ENCODE results near the gene KIAA1549. TPM values are rescaled to one million over a fixed set of nuclear protein-coding genes. Genes with fewer than 3 reads are reported as not detected.

KIAA1549 gene
- polyA plus RNA-seq, 2 of the 4 experiments (the other 2 are of a cell fraction), result 4.1 to 4.7 TPM

- ATAC-seq (no peak), DNase-seq (ENCODE audit: low read depth in 1 of 2, low spot score in 1 of 2) (no peak), FAIRE-seq (no peak)
- no peak for TF ChIP-seq CBX2 (IDR thresholded peaks at IDR 0.05; ENCODE audit: borderline replicate concordance, low read depth)
- TF ChIP-seq SREBF2 (IDR thresholded peaks at IDR 0.05), result no peak
- TF ChIP-seq CHD2 (IDR thresholded peaks at IDR 0.05; ENCODE audit: low read length, partially characterized antibody), result no peak
- TF ChIP-seq CBX8 (IDR thresholded peaks at IDR 0.05), result no peak
- no peak for TF ChIP-seq USF2 (IDR thresholded peaks at IDR 0.05)
- Histone ChIP-seq H3K9me3 (no peaks in the 10 kb centered on the region), H3K4me3 (no peak overlapping the region), H3K4me2 (no peak overlapping the region), H3K27ac (no peak overlapping the region), H3K4me1 (peaks cover 7% of the 10 kb centered on the region; the same call in 1 of the 3 replicates)
- WGBS (ENCODE audit: missing lambda C conversion rate), result 88% methylated on average over 4 of the region's 4 CpGs
- POLR2A ChIA-PET, result no interaction called here
- CTCF ChIA-PET, result interaction anchor here (1.2 to 1.4 kb wide), 2 partner anchors 9 to 11 kb away, joined by 3 to 4 read pairs; no protein-coding TSS in a partner anchor
Observed at GRCh38 chr7:138967159-138967558, 14.0 kb downstream of the KIAA1549 start.

- no peak for FAIRE-seq
- POLR2A ChIA-PET, result no interaction called here
- DNase-seq (ENCODE audit: low read depth in 1 of 2, low spot score in 1 of 2), result no peak
- CTCF ChIA-PET, result no interaction called here
- Histone ChIP-seq H3K9me3 (no peaks in the 10 kb centered on the region), H3K4me2 (no peak overlapping the region), H3K27ac (no peak overlapping the region), H3K4me3 (no peak overlapping the region), H3K4me1 (peaks cover 22% of the 10 kb centered on the region)
- WGBS (ENCODE audit: missing lambda C conversion rate), result 91% methylated on average over 15 of the region's 15 CpGs
- no peak for TF ChIP-seq POLR2AphosphoS2 (conservative IDR thresholded peaks at IDR 0.05; ENCODE audit: low read length)
- no peak for TF ChIP-seq EHMT2 (IDR thresholded peaks at IDR 0.05; ENCODE audit: low read depth)
- no peak for TF ChIP-seq GATA3 (IDR thresholded peaks at IDR 0.05; ENCODE audit: borderline replicate concordance)
- TF ChIP-seq ELK1 (IDR thresholded peaks at IDR 0.05; ENCODE audit: low read depth, low read length), result no peak
- no peak for TF ChIP-seq EHF (CRISPR knock-in tag; IDR thresholded peaks at IDR 0.05)
- TF ChIP-seq RCOR1 (IDR thresholded peaks at IDR 0.05; ENCODE audit: low read depth, low read length), result no peak
- no peak for TF ChIP-seq CBX8 (IDR thresholded peaks at IDR 0.05)
- no peak for TF ChIP-seq E2F6 (IDR thresholded peaks at IDR 0.05; ENCODE audit: borderline replicate concordance, low read depth)
- ATAC-seq, result no peak
Observed at GRCh38 chr7:138964624-138965436, 16.4 kb downstream of the KIAA1549 start.

- Histone ChIP-seq H3K4me2 (no peak overlapping the region), H3K4me1 (peaks cover 22% of the 10 kb centered on the region), H3K4me3 (no peak overlapping the region), H3K9me3 (no peaks in the 10 kb centered on the region), H3K27ac (no peak overlapping the region)
- ATAC-seq (no peak), DNase-seq (ENCODE audit: low read depth in 1 of 2, low spot score in 1 of 2) (no peak), FAIRE-seq (no peak)
- no peak for TF ChIP-seq NR3C1 (IDR thresholded peaks at IDR 0.05)
- TF ChIP-seq KDM5A (IDR thresholded peaks at IDR 0.05), result no peak
- no peak for TF ChIP-seq JUNB (IDR thresholded peaks at IDR 0.05)
- no peak for TF ChIP-seq HEYL (CRISPR knock-in tag; IDR thresholded peaks at IDR 0.05)
- no peak for TF ChIP-seq KDM1A (IDR thresholded peaks at IDR 0.05; ENCODE audit: low read depth)
- TF ChIP-seq JUN (IDR thresholded peaks at IDR 0.05), result no peak
- no peak for TF ChIP-seq HDAC2 (IDR thresholded peaks at IDR 0.05)
- no peak for TF ChIP-seq ZSCAN20 (CRISPR knock-in tag; IDR thresholded peaks at IDR 0.05)
- TF ChIP-seq CTCF (IDR thresholded peaks at IDR 0.05), result no peak
- CTCF ChIA-PET, result no interaction called here
- POLR2A ChIA-PET, result no interaction called here
- 89% methylated on average over 5 of the region's 5 CpGs for WGBS (ENCODE audit: missing lambda C conversion rate)
Observed at GRCh38 chr7:138963675-138964074, 17.5 kb downstream of the KIAA1549 start.
